ENCODE results near the gene FREM3.

FREM3 gene

DNA sequence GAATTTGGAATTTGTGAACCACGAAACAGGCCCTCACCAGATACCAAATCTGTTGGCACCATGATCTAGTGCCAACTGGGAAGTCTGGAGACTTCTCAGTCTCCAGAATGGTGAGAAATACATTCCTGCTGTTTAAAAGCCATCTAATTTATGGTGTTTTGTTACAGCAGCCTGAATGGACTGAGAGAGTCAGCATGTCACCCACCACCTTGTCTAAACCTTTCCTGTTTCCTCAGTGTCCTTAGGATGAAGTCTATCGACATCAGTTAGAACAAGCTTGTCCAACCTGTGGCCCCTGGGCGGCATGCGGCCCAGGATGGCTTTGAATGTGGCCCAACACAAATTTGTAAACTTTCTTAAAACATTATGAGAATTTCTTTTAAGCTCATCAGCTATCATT is 42.1 kb downstream of the FREM3 start:
- no peak for DNase-seq

DNA sequence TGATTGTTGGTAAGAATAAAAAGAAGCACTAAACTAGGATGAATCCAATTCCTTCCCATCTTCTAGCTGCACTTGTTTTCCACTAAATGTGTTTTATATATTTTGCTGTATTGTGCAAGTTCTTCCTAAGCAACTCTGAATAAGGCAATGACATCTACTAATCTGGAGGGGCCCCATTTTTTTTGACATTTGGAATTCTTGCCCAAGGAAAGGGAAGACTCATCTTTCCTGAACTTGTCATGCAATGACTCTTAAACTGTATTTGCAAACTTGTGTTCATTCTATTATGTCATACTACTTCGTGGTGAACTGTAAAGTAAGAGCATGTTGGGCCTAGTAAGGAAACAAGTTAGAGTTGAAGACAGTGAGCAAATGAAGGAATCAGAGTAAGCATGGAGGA is 45.9 kb downstream of the FREM3 start:
- no peak for DNase-seq

DNA sequence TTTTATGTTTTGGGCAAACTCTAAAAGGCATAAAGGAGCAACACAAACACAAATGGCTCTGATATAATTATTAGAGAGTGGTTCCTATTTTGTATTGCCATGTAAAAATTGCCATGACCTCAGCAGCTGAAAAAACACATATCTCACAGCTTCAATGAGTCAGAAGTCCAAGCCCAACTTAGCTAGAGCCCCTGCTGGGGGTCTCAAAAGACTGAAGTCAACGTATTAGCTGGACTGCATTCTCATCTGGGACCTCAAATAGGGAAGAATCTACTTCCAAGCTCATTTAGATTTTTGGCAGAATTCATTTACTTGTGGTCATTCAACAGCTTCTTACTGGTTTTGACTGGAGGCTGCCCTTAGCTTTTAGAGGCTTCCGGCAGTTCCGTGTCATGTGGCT is 47.4 kb downstream of the FREM3 start:
- DNase-seq: no peak

DNA sequence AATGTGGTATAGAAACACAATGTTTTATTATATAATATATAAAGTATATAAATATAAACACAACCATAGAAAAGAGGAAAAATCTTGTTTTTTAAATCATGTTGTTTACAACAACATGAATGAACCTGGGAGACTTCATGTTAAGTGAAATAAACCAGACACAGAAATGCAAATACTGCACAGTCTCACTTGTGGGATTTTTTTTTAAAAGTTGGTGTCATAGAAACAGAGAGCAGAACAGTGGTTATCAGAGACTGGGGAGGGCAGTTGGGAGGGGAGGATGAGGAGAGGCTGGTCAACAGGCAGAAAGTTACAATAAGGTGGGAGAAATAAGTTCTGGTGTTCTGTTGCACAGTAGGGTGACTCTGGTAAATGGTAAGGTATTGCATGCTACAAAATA is 57.1 kb downstream of the FREM3 start:
- DNase-seq: no peak

DNA sequence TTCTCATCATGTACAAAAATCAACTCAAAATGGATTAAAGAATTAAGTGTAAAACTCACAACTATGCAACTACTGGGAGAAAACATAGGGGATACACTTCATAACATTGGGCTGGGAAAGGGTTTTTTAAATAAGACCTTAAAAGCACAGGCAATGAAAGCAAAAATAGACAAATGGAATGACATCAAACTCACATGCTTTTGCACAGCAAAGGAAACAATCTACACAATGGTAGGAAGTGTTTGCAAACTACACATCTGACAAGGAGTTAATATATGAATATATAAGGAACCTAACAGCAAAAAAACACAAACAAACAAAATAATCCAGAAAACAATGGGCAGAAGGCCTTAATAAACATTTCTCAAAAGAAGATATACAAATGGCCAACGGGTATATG is 57.9 kb downstream of the FREM3 start:
- DNase-seq: no peak

DNA sequence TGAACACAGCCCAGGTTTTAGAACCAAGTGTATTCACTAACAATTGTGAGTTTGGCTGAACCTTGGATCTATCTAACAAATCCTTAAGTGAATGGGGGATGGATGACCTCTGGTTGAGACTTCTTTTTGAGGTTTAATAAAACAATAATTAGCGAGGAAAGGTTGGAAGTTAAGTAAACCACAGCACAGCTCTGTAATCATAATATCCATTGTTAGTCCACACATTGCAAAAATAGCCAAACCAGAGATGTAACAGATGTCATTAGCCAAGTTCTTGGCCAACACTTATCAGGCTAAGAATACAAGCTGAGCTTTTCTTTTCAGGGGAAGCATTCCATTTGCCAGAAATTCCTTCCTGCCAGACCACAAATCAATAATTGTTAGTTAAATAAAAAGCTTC is 59.1 kb downstream of the FREM3 start:
- no peak for DNase-seq

DNA sequence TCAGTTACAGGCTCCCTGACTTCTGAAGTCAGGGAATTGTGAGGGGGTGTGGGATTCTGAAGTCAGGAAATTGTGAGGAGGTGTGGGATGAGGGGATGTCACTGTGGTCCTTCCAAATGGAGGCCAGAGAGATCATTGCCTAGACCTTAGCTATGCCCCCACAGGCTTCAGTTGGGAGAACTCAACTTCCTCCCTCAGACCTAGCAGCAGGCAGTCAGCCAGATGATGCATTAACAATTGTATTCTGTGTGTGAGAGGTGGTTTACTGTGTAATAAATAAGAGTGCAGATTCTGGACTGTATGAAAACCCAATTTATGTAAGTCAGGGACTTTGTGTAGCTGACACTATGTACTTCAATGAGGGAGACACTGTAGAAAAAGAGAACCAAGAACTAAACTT is 65.7 kb downstream of the FREM3 start:
- DNase-seq: no peak

DNA sequence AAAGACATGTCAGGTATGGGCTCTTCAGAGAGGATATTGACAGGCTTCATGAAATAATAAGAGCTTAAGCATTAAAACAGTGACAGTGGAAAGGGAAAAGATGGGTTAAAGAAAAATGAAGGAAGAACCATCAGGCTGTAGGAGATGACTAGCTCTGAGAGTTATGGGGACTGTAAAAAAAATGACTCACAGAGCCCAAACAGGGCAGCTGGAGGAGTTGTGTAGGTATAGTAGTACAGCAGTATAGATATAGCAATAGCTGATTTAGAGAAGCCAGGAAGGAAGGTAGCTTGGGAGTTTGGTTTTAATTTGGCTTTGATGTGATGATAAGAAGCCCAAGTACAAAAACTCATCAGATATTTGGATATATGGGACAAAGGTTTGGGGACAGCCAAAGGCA is 66.6 kb downstream of the FREM3 start:
- DNase-seq: no peak

DNA sequence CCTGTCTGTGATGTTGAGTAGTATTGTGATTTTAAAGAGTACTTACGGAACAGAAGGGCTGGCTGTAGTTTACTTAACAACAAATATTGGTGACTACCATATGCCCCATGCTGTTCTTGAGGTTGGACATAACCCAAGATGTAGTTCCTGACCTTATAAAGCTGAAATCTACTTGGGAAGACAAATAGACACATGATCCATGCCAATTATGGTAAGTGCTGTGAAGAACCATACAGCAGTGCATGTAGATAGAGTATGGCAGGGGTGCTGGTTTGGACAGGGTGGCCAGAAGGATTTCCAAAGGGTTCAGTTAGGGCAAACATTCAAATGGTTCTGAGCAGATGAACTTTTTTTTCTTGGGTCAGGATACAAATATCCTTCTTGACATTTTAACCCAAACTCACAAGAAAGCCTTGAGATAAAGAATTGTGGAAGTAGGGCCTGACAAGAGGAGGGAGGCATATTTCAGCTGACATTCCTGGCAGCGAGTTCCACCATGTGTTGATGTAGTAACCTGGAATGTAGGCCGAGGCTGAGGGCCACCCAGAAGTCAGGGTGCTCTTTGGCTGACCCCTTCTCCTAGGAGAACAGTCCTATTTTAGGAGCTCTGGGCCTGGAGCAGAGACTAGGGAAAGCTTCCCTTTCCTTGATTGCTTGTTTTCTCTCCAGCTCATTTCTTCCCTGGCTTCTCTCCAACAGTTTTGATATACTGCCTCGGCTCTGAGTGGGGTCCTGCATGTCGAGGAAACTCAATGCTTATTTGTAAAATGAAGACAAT is 74.2 kb downstream of the FREM3 start:
- DNase-seq: no peak

DNA sequence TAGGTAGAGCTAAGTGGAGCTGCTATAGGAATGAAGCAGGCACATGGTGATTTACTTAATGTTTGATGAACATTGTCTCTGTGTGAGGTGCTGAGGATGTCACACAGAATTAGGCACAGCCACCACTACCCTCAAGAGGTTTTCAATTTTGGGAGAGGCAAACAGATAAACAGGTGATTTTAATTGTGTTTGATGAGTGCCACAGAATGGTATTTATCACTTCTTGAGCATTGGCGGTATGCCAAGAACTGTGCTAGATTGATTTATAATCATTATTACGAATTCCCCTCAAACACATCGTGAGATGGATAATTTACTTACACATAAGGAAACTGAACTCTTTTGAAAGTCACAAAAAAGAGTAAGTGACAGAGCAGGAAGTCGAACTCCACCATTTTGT is 74.8 kb downstream of the FREM3 start:
- DNase-seq: no peak

DNA sequence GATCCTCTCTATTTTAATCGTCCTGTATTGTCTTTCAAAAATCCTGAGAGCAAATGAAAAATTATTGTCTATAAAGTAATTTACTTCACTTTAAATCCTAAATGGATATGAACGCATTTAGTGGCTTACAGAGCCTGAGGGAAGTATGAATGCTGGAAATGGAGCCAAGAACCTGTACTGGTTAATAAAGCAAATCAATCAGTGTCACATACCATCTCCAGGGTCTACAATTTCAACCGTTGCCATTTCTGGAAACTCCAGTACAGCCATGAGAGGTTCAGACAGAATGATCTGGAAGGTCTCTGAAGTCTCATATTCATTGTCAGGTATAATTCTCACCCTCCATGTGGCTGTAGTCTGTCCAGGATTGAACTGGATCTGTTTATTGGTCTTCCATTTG is 76.6 kb downstream of the FREM3 start:
- DNase-seq: no peak

DNA sequence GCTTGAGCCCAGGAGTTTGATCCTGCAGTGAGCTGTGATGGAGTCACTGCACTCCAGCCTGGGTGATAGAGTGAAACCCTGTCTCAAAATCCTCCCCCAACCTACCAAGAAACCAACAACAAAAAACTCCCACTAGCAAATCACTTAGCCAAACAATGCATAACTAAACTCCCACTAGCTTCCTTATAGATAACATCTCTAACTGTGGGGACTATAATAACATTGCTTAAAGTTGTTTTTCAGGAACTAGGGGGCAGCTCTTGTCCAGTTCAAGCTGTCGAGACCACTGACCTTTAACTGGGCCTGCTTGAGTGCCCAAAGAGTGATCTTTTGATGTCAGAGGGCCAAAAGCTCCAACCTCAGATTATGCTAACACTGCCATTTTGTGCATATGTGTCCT is 81.7 kb downstream of the FREM3 start:
- no peak for DNase-seq

DNA sequence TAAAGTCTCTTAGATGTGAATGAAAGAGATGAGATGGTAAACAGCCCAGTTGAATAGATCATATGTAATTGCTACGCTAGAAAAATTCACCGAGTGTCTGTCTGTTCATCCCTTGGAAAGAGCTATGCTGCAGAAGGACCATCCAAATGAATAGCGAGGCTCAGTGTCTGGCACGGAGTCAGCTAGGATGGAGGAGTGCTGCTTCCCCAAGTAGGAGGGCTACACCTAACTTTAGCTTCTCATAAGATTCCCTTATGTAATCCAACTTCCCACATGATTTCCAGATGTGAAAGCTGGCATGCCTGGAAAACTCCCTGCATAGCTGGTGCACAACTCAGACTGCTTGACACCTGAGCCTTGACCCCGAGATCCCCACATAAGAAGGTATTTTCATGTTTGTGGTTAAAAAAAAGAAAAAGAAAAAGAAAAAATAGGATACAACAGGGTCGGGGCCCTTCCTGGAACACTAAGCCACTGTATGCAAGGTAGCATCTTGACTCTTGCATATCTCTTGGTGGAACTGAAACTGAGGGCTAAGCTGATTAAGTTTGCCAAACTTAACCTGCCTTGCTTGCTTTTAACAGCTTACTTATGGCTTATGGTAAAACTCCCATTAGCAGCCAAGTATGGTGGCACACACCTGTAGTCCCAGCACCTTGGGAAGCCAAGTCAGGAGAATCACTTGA is 82.3 kb downstream of the FREM3 start:
- no peak for DNase-seq

DNA sequence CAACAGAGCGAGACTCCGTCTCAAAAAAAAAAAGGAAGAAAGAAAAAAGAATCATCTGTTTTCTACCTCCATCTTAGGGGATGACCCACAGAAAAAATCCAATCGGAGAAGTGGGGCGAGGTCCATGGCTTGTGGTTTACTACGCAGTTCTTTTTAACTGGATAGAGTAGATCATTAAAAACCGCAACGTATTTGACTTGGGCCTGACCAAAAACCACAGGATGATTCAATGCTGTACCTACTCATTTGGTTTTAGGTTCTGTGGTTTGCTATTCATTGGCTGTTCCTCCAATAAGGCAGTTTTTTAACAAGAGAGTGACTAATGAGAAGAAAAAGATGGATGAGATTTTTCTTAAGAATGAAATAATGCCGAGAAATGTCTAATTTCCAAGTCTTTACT is 83.7 kb downstream of the FREM3 start:
- DNase-seq: peak in 1 of 5 donors; percentile 57

DNA sequence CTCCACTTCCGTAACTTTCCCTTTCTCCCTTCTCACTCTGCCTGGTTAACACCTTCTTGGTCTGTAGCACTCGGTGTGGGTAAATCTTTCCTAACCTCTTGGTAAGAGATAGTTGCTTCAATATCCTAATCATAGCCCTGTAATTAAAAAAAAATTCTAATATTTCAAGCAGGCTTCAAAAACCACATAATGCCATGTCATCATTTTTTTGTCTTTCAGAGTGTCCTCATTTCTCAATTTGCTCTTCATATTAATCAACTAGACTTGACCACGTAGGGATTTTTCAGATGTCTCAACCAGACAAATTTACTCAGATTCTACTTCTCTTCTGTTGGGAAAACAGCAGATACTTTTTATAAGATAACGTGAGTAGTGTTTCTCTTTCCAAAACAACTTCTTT is 91.0 kb downstream of the FREM3 start:
- DNase-seq: no peak

DNA sequence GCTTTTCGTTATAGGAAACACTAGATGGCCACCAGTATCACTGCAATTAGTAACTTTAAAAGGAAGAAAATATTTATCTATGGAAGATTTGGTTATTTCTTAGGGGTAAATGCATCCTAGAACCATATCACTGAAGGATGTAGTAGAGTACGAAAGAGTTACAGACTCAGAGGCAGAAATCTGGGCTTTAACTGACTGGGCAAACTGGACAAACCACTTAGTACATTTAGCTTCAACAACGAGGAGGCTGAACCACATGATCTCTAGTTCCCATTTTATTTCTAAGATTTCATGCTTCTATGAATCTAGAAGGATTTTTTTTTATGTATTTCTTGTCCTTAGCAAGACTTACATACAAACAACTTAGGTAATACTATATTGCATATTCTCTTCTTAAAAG is 94.0 kb downstream of the FREM3 start:
- DNase-seq: no peak

DNA sequence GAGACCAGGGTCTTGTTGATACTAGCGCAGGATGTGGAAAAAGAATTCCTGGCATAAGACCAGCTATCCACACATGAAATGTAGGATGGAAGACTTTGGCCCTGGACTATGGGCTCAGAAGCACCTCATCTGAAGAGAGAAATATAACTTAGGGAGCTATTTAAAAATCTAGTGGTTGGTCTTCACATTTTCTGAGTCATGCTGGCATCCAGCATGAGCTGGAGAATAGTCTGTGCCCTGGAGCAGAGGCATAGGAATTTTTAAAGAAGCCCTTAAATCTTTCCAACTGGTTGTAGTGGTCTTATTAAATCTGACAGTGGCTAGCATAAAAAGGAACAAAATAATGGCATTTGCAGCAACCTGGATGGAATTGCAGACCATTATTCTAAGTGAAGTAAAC is 100.6 kb downstream of the FREM3 start:
- no peak for DNase-seq

DNA sequence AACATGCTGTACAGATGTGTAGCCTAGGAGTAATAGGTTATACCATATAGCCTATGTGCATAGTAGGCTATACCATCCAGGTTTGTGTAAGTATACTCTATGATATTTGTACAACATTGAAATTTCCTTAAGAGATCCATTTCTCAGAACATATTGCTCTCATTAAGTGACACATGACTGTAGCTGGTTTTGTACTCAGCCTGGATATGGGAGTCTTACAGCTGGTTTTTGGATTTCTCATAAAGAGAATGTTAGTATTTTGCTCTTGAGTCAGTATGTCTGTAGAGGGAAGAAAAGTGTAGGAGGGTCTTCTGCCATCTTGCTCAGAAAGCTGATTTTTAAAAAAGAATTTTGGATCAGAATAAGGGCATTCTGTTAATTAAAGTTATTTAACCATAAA is 101.7 kb downstream of the FREM3 start:
- no peak for DNase-seq

DNA sequence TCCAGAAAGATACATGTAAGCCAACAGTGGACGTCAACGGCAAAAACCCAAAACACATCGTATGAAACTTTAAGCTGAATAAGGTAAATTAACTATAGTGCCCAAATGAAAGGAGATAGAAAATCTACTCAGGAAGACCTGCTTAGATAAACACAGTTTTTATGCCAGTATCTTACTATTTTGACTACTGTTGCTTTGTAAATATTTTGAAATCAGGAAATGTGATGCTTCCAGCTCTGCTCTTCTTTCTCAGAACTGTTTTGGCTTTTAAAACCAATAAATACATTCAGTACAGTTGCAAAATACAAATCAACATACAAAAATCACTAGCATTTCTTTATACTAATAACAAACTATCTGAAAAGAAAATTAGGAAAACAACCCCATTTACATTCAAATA is 103.2 kb downstream of the FREM3 start:
- DNase-seq: no peak

DNA sequence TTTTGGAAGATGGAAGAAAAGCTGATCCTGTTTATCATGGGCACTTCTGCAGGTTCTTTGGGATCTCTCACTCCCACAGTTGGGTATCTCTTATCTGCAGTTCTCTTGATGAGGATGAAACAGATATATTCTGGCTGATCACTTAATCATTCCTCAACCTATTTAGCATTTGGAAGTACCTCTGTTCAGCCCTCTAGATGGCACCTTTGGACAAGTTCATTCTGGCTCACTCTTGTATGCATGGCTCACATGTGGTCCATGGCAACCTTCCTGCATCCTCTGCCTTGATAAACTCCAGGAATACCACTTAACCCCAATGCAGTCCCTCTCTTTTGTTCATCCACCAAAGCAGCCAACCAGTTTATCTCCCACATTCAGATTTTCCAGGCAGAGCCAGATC is 112.8 kb downstream of the FREM3 start:
- no peak for DNase-seq

DNA sequence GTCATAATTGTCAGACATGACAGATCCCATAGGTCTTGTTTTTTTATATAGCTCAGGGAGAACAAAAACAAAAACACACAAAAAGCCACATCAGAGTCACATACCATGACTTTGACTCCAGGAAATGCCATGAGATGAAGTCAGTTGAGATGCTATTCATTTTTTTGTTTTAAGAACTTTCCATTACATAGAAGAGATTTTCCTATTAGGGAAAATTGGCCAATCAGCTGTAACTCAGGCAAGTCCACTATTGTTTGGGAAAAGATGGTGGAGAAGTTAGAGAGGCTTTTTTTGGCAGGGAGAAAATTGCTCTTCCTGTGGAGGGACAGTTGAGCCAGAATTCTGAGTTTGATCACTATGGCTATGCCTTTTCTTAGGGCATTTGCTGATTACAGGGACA is 114.4 kb downstream of the FREM3 start:
- DNase-seq: no peak

DNA sequence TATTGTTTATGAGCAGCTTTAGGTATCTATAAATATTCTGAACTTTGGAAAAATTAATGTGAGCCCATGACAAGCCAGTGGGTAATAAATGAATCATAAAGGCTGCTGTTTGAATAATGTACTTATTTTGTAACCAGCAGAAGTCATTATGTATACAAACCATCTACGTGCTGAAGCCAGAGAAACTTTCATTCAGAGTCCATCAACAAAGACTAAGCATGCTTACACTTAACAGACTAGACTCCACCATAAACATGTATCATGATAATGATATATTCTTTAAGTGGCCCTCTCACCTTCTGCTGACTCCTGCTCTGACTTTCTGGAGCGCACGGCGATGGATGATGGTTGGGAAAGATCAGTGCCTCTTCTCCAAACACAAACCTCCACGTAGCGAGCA is 114.9 kb downstream of the FREM3 start:
- no peak for DNase-seq

DNA sequence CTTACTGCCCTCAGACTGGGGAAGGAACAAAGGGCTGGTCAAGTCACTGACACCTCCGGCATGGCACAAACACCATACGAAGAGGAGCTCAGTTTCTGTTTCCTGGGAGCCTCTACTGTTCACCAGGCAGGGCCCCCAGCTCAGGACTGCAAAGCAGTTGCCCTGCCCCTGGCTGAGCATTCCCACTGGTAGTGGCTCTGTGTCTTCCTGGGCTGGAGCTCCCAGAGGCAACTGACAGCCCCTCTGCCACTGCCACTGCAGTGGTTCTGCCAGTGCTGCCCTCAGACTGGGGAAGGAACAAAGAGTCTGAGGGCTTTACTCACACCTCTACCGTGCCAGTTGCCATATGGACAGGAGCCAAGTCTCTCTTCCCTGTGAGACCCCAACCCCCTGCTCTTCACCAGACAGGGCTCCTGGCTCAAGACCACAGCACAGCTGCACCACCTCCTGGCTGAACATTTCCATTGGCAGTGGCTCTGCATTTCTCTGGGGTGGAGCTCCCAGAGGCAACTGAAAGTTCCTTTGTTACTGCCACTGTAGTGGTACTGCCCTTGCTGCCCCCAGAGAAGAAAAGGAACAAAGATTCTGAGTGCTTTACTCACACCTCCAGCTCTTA is 119.0 kb downstream of the FREM3 start:
- DNase-seq: no peak

DNA sequence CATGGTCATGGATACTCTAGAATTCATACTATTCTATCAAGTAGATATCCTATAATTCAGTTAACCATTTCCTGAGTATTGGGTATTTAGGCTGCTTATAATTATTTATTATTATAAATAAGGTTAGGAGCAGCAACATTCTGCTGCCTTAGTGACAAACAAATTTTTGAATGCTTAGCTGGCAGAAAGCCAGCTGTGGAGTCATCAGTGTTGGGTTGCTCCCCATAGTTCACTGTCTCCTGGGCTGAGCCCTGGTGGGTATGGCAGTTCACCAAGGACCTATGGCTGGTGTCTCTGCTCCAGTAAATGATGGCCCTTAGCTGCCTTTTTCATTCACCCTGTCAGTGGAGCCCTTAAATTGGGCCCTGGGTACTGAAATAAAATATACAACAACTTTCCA is 125.1 kb downstream of the FREM3 start:
- no peak for DNase-seq
